ENCODE measurements around the gene XXYLT1.

DNA sequence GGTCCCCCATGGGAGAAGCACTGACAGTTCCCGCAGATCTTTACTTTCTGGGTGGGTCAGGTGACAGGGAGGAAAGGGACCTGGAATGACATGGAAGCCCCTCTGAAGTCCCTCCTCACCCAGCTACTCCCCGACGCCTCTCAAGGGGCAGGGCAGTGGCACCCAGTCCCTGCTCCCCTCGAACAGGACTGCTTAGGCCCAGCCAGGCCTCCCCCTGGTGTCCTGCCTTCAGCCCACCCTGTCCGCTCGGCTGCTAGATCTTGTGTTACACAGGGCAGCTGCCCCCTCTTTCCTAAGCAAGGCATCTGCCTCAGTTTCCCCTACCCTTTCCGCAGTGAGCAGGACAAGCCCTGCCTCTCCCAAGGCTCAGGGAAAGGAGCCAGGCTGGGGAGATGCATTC lies 226.5 kb downstream of the XXYLT1 start:
- no peak for TF ChIP-seq EZH2 (IDR thresholded peaks at IDR 0.05; ENCODE audit: low read length)
- TF ChIP-seq, protein P1, sequence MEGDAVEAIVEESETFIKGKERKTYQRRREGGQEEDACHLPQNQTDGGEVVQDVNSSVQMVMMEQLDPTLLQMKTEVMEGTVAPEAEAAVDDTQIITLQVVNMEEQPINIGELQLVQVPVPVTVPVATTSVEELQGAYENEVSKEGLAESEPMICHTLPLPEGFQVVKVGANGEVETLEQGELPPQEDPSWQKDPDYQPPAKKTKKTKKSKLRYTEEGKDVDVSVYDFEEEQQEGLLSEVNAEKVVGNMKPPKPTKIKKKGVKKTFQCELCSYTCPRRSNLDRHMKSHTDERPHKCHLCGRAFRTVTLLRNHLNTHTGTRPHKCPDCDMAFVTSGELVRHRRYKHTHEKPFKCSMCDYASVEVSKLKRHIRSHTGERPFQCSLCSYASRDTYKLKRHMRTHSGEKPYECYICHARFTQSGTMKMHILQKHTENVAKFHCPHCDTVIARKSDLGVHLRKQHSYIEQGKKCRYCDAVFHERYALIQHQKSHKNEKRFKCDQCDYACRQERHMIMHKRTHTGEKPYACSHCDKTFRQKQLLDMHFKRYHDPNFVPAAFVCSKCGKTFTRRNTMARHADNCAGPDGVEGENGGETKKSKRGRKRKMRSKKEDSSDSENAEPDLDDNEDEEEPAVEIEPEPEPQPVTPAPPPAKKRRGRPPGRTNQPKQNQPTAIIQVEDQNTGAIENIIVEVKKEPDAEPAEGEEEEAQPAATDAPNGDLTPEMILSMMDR (optimal IDR thresholded peaks at IDR 0.05 in 1 of 3, IDR thresholded peaks at IDR 0.05 in 1 of 3, conservative IDR thresholded peaks at IDR 0.05 in 1 of 3; ENCODE audit: extremely low read depth in 1 of 3, insufficient read depth in 2 of 3, low read length in 3 of 3): no peak
